GM12878 (cell line): ENCODE measurements around the gene ARL17B. TPM values are rescaled to one million over a fixed set of nuclear protein-coding genes. Genes with fewer than 3 reads are reported as not detected.

ENCODE experiments used
- BHLHE40 ChIP-seq, 2 experiments: fragments of 450-650 bp in 1 of 2; IDR thresholded peaks; 2 replicates each; pipeline ENCODE4 v1.6.1; 2011 to 2017; ENCODE audit warnings: low read depth in 2 of 2, borderline replicate concordance in 1 of 2, improper control_type of control experiment in 1 of 2, low read length in 1 of 2, mild to moderate bottlenecking in 1 of 2
- CREB1 ChIP-seq: IDR thresholded peaks from 2 replicates; pipeline ENCODE4 v1.6.1; 2012; ENCODE audit warnings: low read depth, mild to moderate bottlenecking, inconsistent platforms
- DPF2 ChIP-seq: fragments of 450-650 bp; IDR thresholded peaks from 2 replicates; pipeline ENCODE4 v1.6.1; 2017; ENCODE audit warnings: mild to moderate bottlenecking
- FOS ChIP-seq: IDR thresholded peaks from 3 replicates; pipeline ENCODE4 v1.6.1; 2011; ENCODE audit warnings: borderline replicate concordance; ENCODE audit not compliant: insufficient read length; ENCODE audit errors: extremely low read depth
- IRF4 ChIP-seq: IDR thresholded peaks from 2 replicates; pipeline ENCODE4 v1.6.1; 2011; ENCODE audit warnings: low read depth, low read length
- KDM1A ChIP-seq: fragments of 200-600 bp; sonication (generic); IDR thresholded peaks from 2 replicates; pipeline ENCODE4 v1.6.1; 2016; ENCODE audit warnings: borderline replicate concordance
- NBN ChIP-seq: fragments of 450-650 bp; IDR thresholded peaks from 2 replicates; pipeline ENCODE4 v1.6.1; 2016
- POLR2A ChIP-seq: IDR thresholded peaks from 2 replicates; pipeline ENCODE4 v1.6.1; 2011; ENCODE audit warnings: low read depth, mild to moderate bottlenecking, low read length
- RELA ChIP-seq: fragments of 450-650 bp; IDR thresholded peaks from 2 replicates; pipeline ENCODE4 v1.8.0; 2014; ENCODE audit warnings: borderline replicate concordance; ENCODE audit not compliant: partially characterized antibody
- TAF1 ChIP-seq: IDR thresholded peaks from 2 replicates; pipeline ENCODE4 v1.6.1; 2011; ENCODE audit warnings: mild to moderate bottlenecking, low read depth, low read length, borderline replicate concordance
- ZNF622 ChIP-seq: fragments of 450-650 bp; IDR thresholded peaks from 2 replicates; pipeline ENCODE4 v1.6.1; 2017; ENCODE audit warnings: mild to moderate bottlenecking, inconsistent platforms
- polyA plus RNA-seq, 11 experiments: library from polyadenylated mRNA; depleted of rRNA in 4 of 11; unstranded in 6 of 11; stranded (reverse) in 5 of 11; fragments of >200 nt; fragmentation: Nextera tagmentation in 4 of 11; fragmentation: Illumina TruSeq in 1 of 11; extraction: Ambion mirVana in 4 of 11; extraction: Trizol in 1 of 11; gene quantifications; 1 replicate in 1 of 11; 2 replicates in 10 of 11; pipeline versions ENCODE4 v1.2.1 to v1.2.3, GENCODE V29; 2011 to 2016; ENCODE audit warnings: inconsistent platforms in 2 of 11, missing spikeins in 2 of 11, low read depth in 1 of 11
- total RNA-seq, 4 experiments: library from RNA; depleted of rRNA in 3 of 4; stranded (reverse); fragments of >200 nt in 3 of 4; fragmentation: Illumina TruSeq in 1 of 4; extraction: Trizol in 1 of 4; gene quantifications; 2 replicates each; pipeline versions ENCODE4 v1.2.1 to v1.2.3, GENCODE V29; 2013 to 2021
- TF ChIP-seq, protein P1 (sequence below): fragments of 150-350 bp; IDR thresholded peaks from 2 replicates; pipeline ENCODE4 v1.6.1; 2016; ENCODE audit warnings: low read depth, low read length
- TF ChIP-seq, protein P2 (sequence below): fragments of 450-650 bp; IDR thresholded peaks from 2 replicates; pipeline ENCODE4 v1.6.1; 2014; ENCODE audit warnings: mild to moderate bottlenecking

ARL17B gene
- total and polyA plus RNA-seq, 10 of the 15 experiments (the other 5 are each of a cell fraction or from before 2014, with no cell fraction given), result 6.0 to 25.1 (median 14.2) TPM

DNA sequence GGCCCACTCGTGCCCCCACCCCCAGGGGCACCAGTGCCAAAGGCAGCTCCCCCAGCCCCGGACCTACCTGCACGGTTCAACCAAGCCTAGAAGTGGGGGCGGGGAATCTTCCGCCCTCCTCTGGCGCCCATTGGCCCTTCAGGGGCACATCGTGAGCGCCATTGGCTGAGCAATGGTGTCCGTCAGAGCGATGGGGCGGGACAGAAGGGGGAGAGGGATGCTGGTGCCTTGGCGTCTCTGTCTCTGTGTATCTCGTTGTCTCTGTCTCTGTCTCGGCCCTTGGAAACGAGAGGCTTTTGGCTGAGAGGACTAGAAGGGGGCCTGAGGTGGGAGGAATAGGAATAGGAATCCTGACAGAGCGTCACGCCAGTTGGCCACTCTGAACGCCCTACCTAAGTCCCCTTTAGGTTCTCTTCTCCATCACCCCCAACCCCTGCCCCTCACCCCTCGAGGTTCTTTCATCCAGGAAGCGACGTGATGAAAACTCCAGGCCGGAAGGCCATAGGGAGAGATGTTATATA lies 136.2 kb downstream of the ARL17B start (continued):
- TF ChIP-seq, protein P1, sequence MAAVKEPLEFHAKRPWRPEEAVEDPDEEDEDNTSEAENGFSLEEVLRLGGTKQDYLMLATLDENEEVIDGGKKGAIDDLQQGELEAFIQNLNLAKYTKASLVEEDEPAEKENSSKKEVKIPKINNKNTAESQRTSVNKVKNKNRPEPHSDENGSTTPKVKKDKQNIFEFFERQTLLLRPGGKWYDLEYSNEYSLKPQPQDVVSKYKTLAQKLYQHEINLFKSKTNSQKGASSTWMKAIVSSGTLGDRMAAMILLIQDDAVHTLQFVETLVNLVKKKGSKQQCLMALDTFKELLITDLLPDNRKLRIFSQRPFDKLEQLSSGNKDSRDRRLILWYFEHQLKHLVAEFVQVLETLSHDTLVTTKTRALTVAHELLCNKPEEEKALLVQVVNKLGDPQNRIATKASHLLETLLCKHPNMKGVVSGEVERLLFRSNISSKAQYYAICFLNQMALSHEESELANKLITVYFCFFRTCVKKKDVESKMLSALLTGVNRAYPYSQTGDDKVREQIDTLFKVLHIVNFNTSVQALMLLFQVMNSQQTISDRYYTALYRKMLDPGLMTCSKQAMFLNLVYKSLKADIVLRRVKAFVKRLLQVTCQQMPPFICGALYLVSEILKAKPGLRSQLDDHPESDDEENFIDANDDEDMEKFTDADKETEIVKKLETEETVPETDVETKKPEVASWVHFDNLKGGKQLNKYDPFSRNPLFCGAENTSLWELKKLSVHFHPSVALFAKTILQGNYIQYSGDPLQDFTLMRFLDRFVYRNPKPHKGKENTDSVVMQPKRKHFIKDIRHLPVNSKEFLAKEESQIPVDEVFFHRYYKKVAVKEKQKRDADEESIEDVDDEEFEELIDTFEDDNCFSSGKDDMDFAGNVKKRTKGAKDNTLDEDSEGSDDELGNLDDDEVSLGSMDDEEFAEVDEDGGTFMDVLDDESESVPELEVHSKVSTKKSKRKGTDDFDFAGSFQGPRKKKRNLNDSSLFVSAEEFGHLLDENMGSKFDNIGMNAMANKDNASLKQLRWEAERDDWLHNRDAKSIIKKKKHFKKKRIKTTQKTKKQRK, result peak; percentile 49
- TF ChIP-seq CREB1 (0 out of 2 replicates have a peak, but pooled peaks have one; percentile 53), DPF2 (peak; percentile 93), NBN (peak; percentile 82), FOS (peak; percentile 80), BHLHE40 (IDR thresholded peaks at IDR 0.05; ENCODE audit: borderline replicate concordance in 1 of 2, low read depth in 2 of 2, low read length in 1 of 2) (peak in 1 of 2 experiments; percentile 36; a peak in 2 of 4 replicates), IRF4 (0 out of 2 replicates have a peak, but pooled peaks have one; percentile 10), POLR2A (peak; percentile 47; the same call in 1 of the 2 replicates), KDM1A (peak; percentile 64; the same call in 1 of the 2 replicates), TAF1 (peak; percentile 50; the same call in 1 of the 2 replicates), ZNF622 (peak; percentile 82), RELA (peak; percentile 51)
- TF ChIP-seq, protein P2, sequence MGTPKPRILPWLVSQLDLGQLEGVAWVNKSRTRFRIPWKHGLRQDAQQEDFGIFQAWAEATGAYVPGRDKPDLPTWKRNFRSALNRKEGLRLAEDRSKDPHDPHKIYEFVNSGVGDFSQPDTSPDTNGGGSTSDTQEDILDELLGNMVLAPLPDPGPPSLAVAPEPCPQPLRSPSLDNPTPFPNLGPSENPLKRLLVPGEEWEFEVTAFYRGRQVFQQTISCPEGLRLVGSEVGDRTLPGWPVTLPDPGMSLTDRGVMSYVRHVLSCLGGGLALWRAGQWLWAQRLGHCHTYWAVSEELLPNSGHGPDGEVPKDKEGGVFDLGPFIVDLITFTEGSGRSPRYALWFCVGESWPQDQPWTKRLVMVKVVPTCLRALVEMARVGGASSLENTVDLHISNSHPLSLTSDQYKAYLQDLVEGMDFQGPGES, result peak; percentile 91
